ENCODE measurements around the gene AP1M1.
"Not testable (repeated sequence)": the region's sequence is repeated elsewhere in the genome, so short reads cannot be mapped to it uniquely, and the experiment has no call there.

The AP1M1 gene

DNA sequence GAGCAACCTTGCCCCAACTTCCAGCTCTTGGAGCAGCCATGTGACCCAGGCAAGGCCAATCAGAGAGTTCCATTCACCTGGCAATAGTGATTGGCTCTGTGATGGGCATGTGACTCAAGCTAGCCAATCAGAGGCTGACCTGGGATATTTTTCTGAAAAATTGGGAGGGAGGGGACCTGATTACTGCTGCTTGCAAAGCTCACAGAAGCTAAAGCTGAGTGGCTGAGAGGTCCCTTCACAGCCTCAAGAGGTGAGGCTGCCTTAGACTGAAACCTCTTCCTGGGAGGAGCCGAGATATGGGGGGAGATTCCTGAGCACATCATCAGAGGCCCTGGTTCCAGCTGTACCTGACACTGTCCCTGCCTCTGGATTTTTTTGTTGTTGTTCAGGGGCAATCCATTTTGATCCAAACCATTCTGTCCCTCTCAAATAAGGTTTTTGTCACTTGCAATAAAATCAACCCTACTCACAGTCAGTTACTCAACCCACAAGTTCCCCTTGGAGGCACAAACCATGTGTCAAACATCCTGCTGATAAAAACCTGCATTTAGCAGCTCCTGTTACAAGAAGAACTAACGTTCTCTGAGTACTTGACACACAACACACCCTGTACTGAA, 29.1 kb upstream of the AP1M1 start:
- no peaks in the 10 kb centered on the region for H3K36me3 Mint-ChIP-seq (ENCODE audit: low read depth)
- no peak overlapping the region for H3K4me3 Mint-ChIP-seq
- DNase-seq (no peak), ATAC-seq (no peak)
- peaks cover 10% of the 10 kb centered on the region for H3K4me1 Mint-ChIP-seq
- H3K9me3 Mint-ChIP-seq = no peaks in the 10 kb centered on the region
- H3K27ac Mint-ChIP-seq = no peak overlapping the region
- peaks cover 4% of the 10 kb centered on the region for H3K27me3 Mint-ChIP-seq

GRCh38 chr19:16170134-16170533, 27.6 kb upstream of the AP1M1 start:
- Mint-ChIP-seq H3K27ac (no peak overlapping the region), H3K4me1 (peaks cover 10% of the 10 kb centered on the region), H3K36me3 (ENCODE audit: low read depth) (no peaks in the 10 kb centered on the region), H3K27me3 (peaks cover 4% of the 10 kb centered on the region), H3K9me3 (no peaks in the 10 kb centered on the region), H3K4me3 (no peak overlapping the region)
- ATAC-seq = no peak
- DNase-seq = no peak

GRCh38 chr19:16175954-16176353, 21.8 kb upstream of the AP1M1 start:
- H3K36me3 Mint-ChIP-seq (ENCODE audit: low read depth) = no peaks in the 10 kb centered on the region
- H3K9me3 Mint-ChIP-seq = no peaks in the 10 kb centered on the region
- DNase-seq = no peak
- no peak overlapping the region for H3K4me3 Mint-ChIP-seq
- no peak for ATAC-seq
- no peak overlapping the region for H3K27ac Mint-ChIP-seq
- peaks cover 2% of the 10 kb centered on the region for H3K4me1 Mint-ChIP-seq
- peaks cover 4% of the 10 kb centered on the region for H3K27me3 Mint-ChIP-seq

DNA sequence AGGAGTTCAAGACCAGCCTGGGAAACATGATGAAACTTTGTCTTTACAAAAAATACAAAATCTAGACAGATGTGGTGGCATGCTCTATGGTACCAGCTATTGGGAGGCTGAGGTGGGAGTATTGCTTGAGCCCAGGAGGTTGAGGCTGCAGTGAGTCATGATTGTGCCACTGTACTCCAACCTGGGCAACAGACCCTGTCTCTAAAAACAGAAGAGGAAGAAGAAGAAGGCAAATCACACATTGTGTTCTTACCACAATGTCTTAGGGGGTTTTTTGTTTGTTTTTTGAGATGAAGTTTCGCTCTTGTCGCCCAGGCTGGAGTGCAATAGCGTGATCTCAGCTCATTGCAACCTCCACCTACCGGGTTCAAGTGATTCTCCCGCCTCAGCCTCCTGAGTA, 18.8 kb upstream of the AP1M1 start:
- H3K27me3 Mint-ChIP-seq; H3K4me1 Mint-ChIP-seq; H3K9me3 Mint-ChIP-seq; H3K27ac Mint-ChIP-seq; H3K4me3 Mint-ChIP-seq; H3K36me3 Mint-ChIP-seq (ENCODE audit: low read depth); DNase-seq; ATAC-seq: not testable (repeated sequence)

GRCh38 chr19:16180611-16181010, 17.1 kb upstream of the AP1M1 start:
- Mint-ChIP-seq H3K27ac (no peak overlapping the region), H3K27me3 (peaks cover 2% of the 10 kb centered on the region), H3K4me1 (peaks cover 12% of the 10 kb centered on the region), H3K9me3 (no peaks in the 10 kb centered on the region), H3K36me3 (ENCODE audit: low read depth) (peaks cover 6% of the 10 kb centered on the region), H3K4me3 (no peak overlapping the region)
- DNase-seq (no peak), ATAC-seq (no peak)

- peaks cover 2% of the 10 kb centered on the region for H3K27me3 Mint-ChIP-seq
- peaks cover 34% of the 10 kb centered on the region for H3K4me1 Mint-ChIP-seq
- ATAC-seq (no peak), DNase-seq (no peak)
- peak overlapping the region; percentile 99 for H3K4me3 Mint-ChIP-seq
- H3K9me3 Mint-ChIP-seq = no peaks in the 10 kb centered on the region
- H3K27ac Mint-ChIP-seq = peak overlapping the region; percentile 98
- H3K36me3 Mint-ChIP-seq (ENCODE audit: low read depth) = peaks cover 18% of the 10 kb centered on the region
These were observed 13.0 kb upstream of the AP1M1 start for GRCh38 chr19:16184665-16185122.

DNA sequence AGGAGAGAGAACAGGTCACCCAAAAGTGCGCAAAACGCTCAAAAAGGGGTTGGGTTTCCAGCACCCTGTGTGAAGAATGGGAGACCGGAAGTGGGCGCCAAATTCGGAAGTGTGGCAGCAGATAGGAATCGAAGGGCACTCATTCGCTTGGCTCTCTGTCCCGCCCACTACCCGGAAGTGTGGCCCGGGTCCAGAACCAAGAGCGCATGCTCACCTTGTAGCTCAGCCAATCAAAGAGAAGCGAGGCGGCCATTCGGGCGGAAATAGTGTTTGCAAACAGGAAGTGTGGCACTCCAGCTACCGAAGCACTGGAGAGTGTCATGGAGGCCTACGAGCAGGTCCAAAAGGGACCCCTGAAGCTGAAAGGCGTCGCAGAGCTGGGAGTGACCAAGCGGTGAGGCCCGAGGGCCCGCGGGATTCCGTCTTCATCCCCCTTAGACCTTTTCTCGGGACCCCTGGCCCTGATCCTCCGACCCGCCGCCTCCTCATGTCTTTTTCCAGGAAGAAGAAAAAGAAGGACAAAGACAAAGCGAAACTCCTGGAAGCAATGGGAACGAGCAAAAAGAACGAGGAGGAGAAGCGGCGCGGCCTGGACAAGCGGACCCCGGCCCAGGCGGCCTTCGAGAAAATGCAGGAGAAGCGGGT, 12.5 kb upstream of the AP1M1 start, which contains the start of gene FAM32A:
TSS of gene FAM32A (plus strand) at position 288 of the 645 bp plus-strand sequence. CDS start at position 321, 33 bp downstream.
- DNase-seq = peak; percentile 98
- Mint-ChIP-seq H3K9me3 (no peaks in the 10 kb centered on the region), H3K4me1 (peaks cover 36% of the 10 kb centered on the region), H3K4me3 (peak within 1 kb of the TSS; percentile 99), H3K27ac (peak within 1 kb of the TSS; percentile 98), H3K36me3 (ENCODE audit: low read depth) (peaks cover 21% of the 10 kb centered on the region), H3K27me3 (peaks cover 2% of the 10 kb centered on the region)
- ATAC-seq = peak; percentile 92

GRCh38 chr19:16185768-16186123, 12.0 kb upstream of the AP1M1 start:
- peak overlapping the region; percentile 98 for H3K27ac Mint-ChIP-seq
- DNase-seq = peak; percentile 64
- peaks cover 2% of the 10 kb centered on the region for H3K27me3 Mint-ChIP-seq
- H3K36me3 Mint-ChIP-seq (ENCODE audit: low read depth) = peaks cover 25% of the 10 kb centered on the region
- peak overlapping the region; percentile 99 for H3K4me3 Mint-ChIP-seq
- no peaks in the 10 kb centered on the region for H3K9me3 Mint-ChIP-seq
- no peak for ATAC-seq
- H3K4me1 Mint-ChIP-seq = peaks cover 36% of the 10 kb centered on the region

- Mint-ChIP-seq H3K9me3 (no peaks in the 10 kb centered on the region), H3K4me1 (peaks cover 31% of the 10 kb centered on the region), H3K27me3 (peaks cover 2% of the 10 kb centered on the region), H3K36me3 (ENCODE audit: low read depth) (peaks cover 34% of the 10 kb centered on the region), H3K4me3 (no peak overlapping the region), H3K27ac (peak overlapping the region; percentile 24)
- no peak for DNase-seq
- no peak for ATAC-seq
These were observed 9.2 kb upstream of the AP1M1 start for GRCh38 chr19:16188521-16188920.

DNA sequence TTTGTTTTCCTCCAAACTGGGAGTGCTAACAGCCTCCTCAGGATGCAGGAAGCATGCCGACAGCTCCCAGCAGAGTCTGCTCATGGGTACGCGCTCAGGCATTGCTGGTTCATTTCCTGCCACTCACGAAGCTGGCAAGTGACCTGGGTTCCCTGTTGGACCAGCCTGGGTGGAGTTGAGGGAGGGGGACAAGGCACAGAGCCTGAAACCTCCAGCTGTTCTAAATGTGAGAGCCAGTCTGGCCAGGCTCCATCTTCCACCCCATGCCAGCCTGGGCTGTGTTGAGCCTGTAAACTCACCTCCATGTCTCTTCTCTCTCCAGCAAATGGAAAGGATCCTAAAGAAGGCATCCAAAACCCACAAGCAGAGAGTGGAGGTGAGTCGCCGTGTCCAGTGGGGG, 7.5 kb upstream of the AP1M1 start:
- peaks cover under 1% of the 10 kb centered on the region for H3K27me3 Mint-ChIP-seq
- H3K27ac Mint-ChIP-seq = no peak overlapping the region
- ATAC-seq = no peak
- no peaks in the 10 kb centered on the region for H3K9me3 Mint-ChIP-seq
- H3K4me3 Mint-ChIP-seq = no peak overlapping the region
- DNase-seq = no peak
- H3K4me1 Mint-ChIP-seq = peaks cover 27% of the 10 kb centered on the region
- peaks cover 32% of the 10 kb centered on the region for H3K36me3 Mint-ChIP-seq (ENCODE audit: low read depth)

DNA sequence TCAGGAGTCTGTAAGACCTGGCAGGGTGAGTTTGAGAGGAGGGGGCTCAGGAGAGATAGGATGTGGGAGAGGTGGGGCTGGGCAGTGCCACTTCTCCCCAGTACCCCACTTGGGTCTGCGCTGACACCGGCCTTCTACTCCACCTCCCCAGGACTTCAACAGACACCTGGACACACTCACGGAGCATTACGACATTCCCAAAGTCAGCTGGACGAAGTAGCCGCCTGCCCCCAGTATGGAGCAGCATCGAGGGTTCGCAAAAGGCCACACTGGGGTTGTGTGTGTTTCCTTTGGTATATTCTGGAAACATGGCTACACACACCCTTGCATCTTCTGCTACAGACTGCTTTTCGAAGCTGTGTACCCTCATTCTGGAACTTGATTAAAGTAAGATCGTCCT, 7.0 kb upstream of the AP1M1 start:
- peaks cover 27% of the 10 kb centered on the region for H3K36me3 Mint-ChIP-seq (ENCODE audit: low read depth)

GRCh38 chr19:16191216-16191908, 6.3 kb upstream of the AP1M1 start:
- Mint-ChIP-seq H3K36me3 (ENCODE audit: low read depth) (peaks cover 27% of the 10 kb centered on the region), H3K27me3 (no peaks in the 10 kb centered on the region), H3K4me1 (peaks cover 18% of the 10 kb centered on the region), H3K27ac (no peak overlapping the region), H3K9me3 (no peaks in the 10 kb centered on the region), H3K4me3 (no peak overlapping the region)
- DNase-seq (no peak), ATAC-seq (no peak)

More for the DNA sequence above, 7.0 kb upstream of the AP1M1 start:
- H3K27me3 Mint-ChIP-seq = no peaks in the 10 kb centered on the region
- no peak overlapping the region for H3K27ac Mint-ChIP-seq
- no peak overlapping the region for H3K4me3 Mint-ChIP-seq
- peaks cover 23% of the 10 kb centered on the region for H3K4me1 Mint-ChIP-seq
- DNase-seq (no peak), ATAC-seq (no peak)
- H3K9me3 Mint-ChIP-seq = no peaks in the 10 kb centered on the region

DNA sequence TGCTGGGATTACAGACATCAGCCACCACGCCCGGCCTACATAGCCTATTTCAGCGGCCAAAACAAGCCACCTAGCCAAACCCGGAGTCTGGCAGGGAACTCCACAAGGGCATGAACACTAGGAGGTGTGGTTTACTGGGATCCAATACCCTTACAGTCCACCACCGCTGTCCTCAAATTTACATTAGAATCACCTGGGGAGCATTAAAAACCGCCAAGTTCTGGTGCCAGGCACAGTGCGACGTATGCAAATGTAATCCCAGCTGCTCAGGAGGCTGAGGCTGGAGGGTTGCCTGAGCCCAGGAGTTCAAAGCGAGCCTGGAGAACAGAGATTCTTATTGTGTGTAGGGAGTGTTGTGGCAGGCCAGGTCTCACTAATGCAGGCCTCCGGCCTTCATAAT, 4.2 kb upstream of the AP1M1 start:
- Mint-ChIP-seq H3K27me3 (no peaks in the 10 kb centered on the region), H3K36me3 (ENCODE audit: low read depth) (peaks cover 17% of the 10 kb centered on the region), H3K27ac (no peak overlapping the region), H3K9me3 (no peaks in the 10 kb centered on the region), H3K4me1 (peaks cover 17% of the 10 kb centered on the region), H3K4me3 (no peak overlapping the region)
- ATAC-seq (no peak), DNase-seq (no peak)

- DNase-seq = no peak
- H3K36me3 Mint-ChIP-seq (ENCODE audit: low read depth) = peaks cover 10% of the 10 kb centered on the region
These were observed 506 bp upstream of the AP1M1 start for GRCh38 chr19:16197188-16197621.

DNA sequence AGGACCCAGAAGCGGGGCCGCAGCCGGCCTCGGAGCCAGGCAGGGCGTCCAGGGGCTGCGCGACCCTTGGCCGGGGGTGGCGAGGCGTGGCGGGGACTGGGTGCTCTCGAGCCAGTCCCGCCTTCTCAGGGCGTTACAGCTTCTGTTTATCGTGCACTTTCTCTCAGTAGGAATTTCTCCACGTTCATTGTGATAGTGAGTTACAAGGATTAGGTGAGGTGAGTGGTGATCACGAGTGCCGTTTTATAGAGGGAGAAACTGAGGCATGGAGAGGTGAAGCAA, 600 bp downstream of the AP1M1 start:
- no peaks in the 10 kb centered on the region for H3K9me3 Mint-ChIP-seq
- H3K36me3 Mint-ChIP-seq (ENCODE audit: low read depth) = peaks cover 20% of the 10 kb centered on the region
- no peak for DNase-seq
- peak overlapping the region; percentile 82 for H3K4me3 Mint-ChIP-seq
- H3K27ac Mint-ChIP-seq = peak overlapping the region; percentile 88
- no peak for ATAC-seq
- peaks cover 56% of the 10 kb centered on the region for H3K4me1 Mint-ChIP-seq
- no peaks in the 10 kb centered on the region for H3K27me3 Mint-ChIP-seq

More at GRCh38 chr19:16197188-16197621, 506 bp upstream of the AP1M1 start:
- no peak for ATAC-seq
- H3K27me3 Mint-ChIP-seq = no peaks in the 10 kb centered on the region
- H3K27ac Mint-ChIP-seq = peak overlapping the region; percentile 91
- peak overlapping the region; percentile 82 for H3K4me3 Mint-ChIP-seq
- H3K9me3 Mint-ChIP-seq = no peaks in the 10 kb centered on the region
- peaks cover 46% of the 10 kb centered on the region for H3K4me1 Mint-ChIP-seq
